Measurements from ENCODE around the gene ZNF205. TPM values are rescaled to one million over a fixed set of nuclear protein-coding genes. Genes with fewer than 3 reads are reported as not detected.

Gene ZNF205
- total and polyA plus RNA-seq, 9 of the 15 experiments (the other 6 are each of a cell fraction or from before 2014, with no cell fraction given), result 2.4 to 11.8 (median 5.1) TPM; not detected in 2

DNA sequence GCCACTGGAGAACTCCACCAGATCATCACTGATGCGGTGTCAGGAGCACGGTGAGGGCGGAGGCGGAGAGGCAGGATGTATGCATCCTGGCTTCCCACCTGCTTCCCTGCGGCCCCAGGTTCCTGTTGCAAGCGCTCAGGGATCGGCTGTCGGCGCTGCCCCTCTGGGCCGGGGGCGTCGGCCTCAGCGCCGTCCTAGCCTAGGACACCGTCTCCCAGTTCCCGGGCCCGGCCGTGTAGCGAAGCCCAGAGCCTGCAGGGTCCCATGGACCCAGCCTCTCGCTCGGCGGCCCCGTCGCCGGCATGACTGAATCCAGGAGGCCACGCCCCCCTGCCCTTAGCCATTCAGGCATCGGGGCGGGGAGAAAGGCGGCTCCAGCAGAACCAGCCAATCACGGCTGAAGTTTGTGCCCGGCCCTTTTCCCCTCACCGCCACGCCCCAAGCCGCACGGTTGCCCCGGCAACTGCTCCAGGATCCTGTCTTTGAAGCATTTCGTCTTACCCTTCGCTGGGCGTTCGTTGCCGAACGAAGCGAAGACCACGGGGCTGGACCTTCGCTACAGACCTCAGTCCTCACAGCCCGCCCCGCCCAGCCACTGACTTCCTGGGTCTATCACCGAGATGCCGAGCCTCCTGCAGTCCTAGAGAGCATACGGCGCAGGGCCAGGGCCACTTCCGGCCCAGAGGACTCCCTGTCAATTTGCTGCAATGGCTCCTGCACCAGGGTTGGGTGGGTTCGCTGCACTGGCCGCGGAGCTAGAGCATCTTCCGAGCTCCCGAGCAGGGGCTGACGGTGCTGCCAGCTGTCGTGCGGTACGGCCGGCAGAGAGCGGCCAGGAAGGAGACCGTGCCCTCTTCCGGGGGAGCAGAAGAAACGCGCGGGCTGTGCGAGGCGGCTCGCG is 11.8 kb downstream of the ZNF205 start (continued):
- TF ChIP-seq ZMIZ1 (IDR thresholded peaks at IDR 0.05; ENCODE audit: low read depth in 2 of 2, low read length in 2 of 2) (peak in 1 of 2 experiments; percentile 31; a peak in 1 of 4 replicates), ELF1 (tag; IDR thresholded peaks at IDR 0.05) (peak; percentile 95), ZNF707 (CRISPR knock-in tag; conservative IDR thresholded peaks at IDR 0.05) (no peak), TEAD4 (IDR thresholded peaks at IDR 0.05; ENCODE audit: low read length) (0 out of 2 replicates have a peak, but pooled peaks have one; percentile 19), TEAD4 (CRISPR knock-in tag; IDR thresholded peaks at IDR 0.05; ENCODE audit: borderline replicate concordance) (0 out of 2 replicates have a peak, but pooled peaks have one; percentile 60), ATF6 (CRISPR knock-in tag; IDR thresholded peaks at IDR 0.05) (no peak), KDM5B (IDR thresholded peaks at IDR 0.05; ENCODE audit: insufficient replicate concordance, low read depth, low read length) (peak; percentile 47), IFI16 (CRISPR knock-in tag; IDR thresholded peaks at IDR 0.05) (no peak), ZFPM2 (CRISPR knock-in tag; IDR thresholded peaks at IDR 0.05) (no peak), KHSRP (IDR thresholded peaks at IDR 0.05) (no peak), ZNF41 (CRISPR knock-in tag; conservative IDR thresholded peaks at IDR 0.05) (no peak), ZNF785 (CRISPR knock-in tag; IDR thresholded peaks at IDR 0.05) (no peak), TEAD1 (CRISPR knock-in tag; IDR thresholded peaks at IDR 0.05) (peak in 1 of 2 experiments; percentile 87; a peak in 2 of 4 replicates), HDAC2 (IDR thresholded peaks at IDR 0.05) (peak; percentile 71)
- TF ChIP-seq, protein P1, sequence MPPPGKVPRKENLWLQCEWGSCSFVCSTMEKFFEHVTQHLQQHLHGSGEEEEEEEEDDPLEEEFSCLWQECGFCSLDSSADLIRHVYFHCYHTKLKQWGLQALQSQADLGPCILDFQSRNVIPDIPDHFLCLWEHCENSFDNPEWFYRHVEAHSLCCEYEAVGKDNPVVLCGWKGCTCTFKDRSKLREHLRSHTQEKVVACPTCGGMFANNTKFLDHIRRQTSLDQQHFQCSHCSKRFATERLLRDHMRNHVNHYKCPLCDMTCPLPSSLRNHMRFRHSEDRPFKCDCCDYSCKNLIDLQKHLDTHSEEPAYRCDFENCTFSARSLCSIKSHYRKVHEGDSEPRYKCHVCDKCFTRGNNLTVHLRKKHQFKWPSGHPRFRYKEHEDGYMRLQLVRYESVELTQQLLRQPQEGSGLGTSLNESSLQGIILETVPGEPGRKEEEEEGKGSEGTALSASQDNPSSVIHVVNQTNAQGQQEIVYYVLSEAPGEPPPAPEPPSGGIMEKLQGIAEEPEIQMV (tag; conservative IDR thresholded peaks at IDR 0.05; ENCODE audit: low read depth), result no peak
- TF ChIP-seq, protein P2, sequence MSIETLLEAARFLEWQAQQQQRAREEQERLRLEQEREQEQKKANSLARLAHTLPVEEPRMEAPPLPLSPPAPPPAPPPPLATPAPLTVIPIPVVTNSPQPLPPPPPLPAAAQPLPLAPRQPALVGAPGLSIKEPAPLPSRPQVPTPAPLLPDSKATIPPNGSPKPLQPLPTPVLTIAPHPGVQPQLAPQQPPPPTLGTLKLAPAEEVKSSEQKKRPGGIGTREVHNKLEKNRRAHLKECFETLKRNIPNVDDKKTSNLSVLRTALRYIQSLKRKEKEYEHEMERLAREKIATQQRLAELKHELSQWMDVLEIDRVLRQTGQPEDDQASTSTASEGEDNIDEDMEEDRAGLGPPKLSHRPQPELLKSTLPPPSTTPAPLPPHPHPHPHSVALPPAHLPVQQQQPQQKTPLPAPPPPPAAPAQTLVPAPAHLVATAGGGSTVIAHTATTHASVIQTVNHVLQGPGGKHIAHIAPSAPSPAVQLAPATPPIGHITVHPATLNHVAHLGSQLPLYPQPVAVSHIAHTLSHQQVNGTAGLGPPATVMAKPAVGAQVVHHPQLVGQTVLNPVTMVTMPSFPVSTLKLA (conservative IDR thresholded peaks at IDR 0.05), result peak in 1 of 2 experiments; percentile 87
